HepG2 (cell line): ENCODE data around the gene HIPK4. TPM values are rescaled to one million over a fixed set of nuclear protein-coding genes. Genes with fewer than 3 reads are reported as not detected.

ENCODE experiments used
- ATAC-seq: fragments of 200-7000 bp; cut with Tn5 transposase; 3 replicates; pipeline ENCODE4 v1.9.1; 2020; ENCODE audit warnings: mild to moderate bottlenecking, moderate library complexity
- BruUV-seq: library from RNA; stranded (reverse); fragments of 400-500 nt; replicated peaks from 2 replicates; lab custom pipeline; 2021; lab: Mats Ljungman, UMichigan
- CTCF ChIA-PET: fragments of 300-600 bp; formaldehyde crosslinking; extraction: SDS; loops from one replicate; lab custom pipeline; 2021; ENCODE audit warnings: low total read pairs, inconsistent platforms, low intra/inter-chr PET ratio; lab: Yijun Ruan, JAX
- POLR2A ChIA-PET: fragments of 350-600 bp; sonication (Branson Sonifier 250); formaldehyde crosslinking; loops from one replicate; lab custom pipeline; 2020; ENCODE audit warnings: antibody characterized with exemption, inconsistent platforms; lab: Yijun Ruan, JAX
- DNase-seq: peaks from one replicate; pipeline ENCODE4 v3.0.0-alpha.2; 2015; ENCODE audit warnings: low spot score
- FAIRE-seq: peaks from 3 replicates; lab custom pipeline; 2011; peaks lifted over from hg19 to GRCh38; lab: Jason Lieb, UNC
- H2AFZ ChIP-seq: one replicate; pipeline ENCODE4 v1.6.1; 2011; ENCODE audit warnings: low read length, inconsistent platforms
- H3K27ac ChIP-seq: fragments of 300-600 bp; 3 replicates; pipeline ENCODE4 v1.8.0; 2011; ENCODE audit warnings: mixed run types, mild to moderate bottlenecking, mixed read lengths, low read length, inconsistent platforms; ENCODE audit not compliant: insufficient read depth; ENCODE audit errors: extremely low read length
- H3K27me3 ChIP-seq, 2 experiments: fragments of 200-600 bp in 1 of 2; 2 replicates in 1 of 2; 3 replicates in 1 of 2; pipeline versions ENCODE4 v1.6.0 to v1.8.0; 2011; ENCODE audit warnings: low read length in 2 of 2, mild to moderate bottlenecking in 2 of 2, moderate library complexity in 2 of 2, inconsistent platforms in 1 of 2; ENCODE audit not compliant: insufficient read depth in 2 of 2, control insufficient read depth in 1 of 2
- H3K36me3 ChIP-seq, 2 experiments: fragments of 200-600 bp in 1 of 2; replicated peaks in 1 of 2; 2 replicates in 1 of 2; 3 replicates in 1 of 2; pipeline versions ENCODE4 v1.5.1 to v1.8.0; 2011; ENCODE audit warnings: low read length in 2 of 2, inconsistent platforms in 1 of 2; ENCODE audit not compliant: insufficient read depth in 2 of 2, control insufficient read depth in 1 of 2
- H3K4me1 ChIP-seq: 2 replicates; pipeline ENCODE4 v1.5.1; 2012; ENCODE audit warnings: low read length, inconsistent platforms; ENCODE audit not compliant: insufficient read depth
- H3K4me2 ChIP-seq: 2 replicates; pipeline ENCODE4 v1.6.0; 2011; ENCODE audit warnings: low read depth, low read length, inconsistent platforms
- H3K4me3 ChIP-seq, 3 experiments: fragments of 200-600 bp in 1 of 3; sonication (generic), shearing (Covaris generic) in 1 of 3; replicated peaks in 1 of 3; 2 replicates each; pipeline ENCODE4 v1.5.1; 2011 to 2016; ENCODE audit warnings: low read length in 3 of 3, inconsistent platforms in 2 of 3, low read depth in 2 of 3, mild to moderate bottlenecking in 2 of 3, control low read depth in 1 of 3, mixed read lengths in 1 of 3; ENCODE audit not compliant: insufficient read depth in 1 of 3
- H3K79me2 ChIP-seq: one replicate; pipeline ENCODE4 v1.6.1; 2011; ENCODE audit warnings: low read length, inconsistent platforms; ENCODE audit not compliant: insufficient read depth
- H3K9ac ChIP-seq: 2 replicates; pipeline ENCODE4 v1.6.0; 2011; ENCODE audit warnings: mild to moderate bottlenecking, low read depth, low read length, inconsistent platforms; ENCODE audit not compliant: insufficient read depth
- H3K9me3 ChIP-seq: 2 replicates; pipeline ENCODE4 v1.5.1; 2012; ENCODE audit warnings: mild to moderate bottlenecking, low read length
- H4K20me1 ChIP-seq: 2 replicates; pipeline ENCODE4 v1.6.0; 2011; ENCODE audit warnings: inconsistent platforms, mild to moderate bottlenecking, low read length, moderate library complexity; ENCODE audit not compliant: insufficient read depth
- ARNTL ChIP-seq: sonication (generic); formaldehyde crosslinking; IDR thresholded peaks from 2 replicates; pipeline ENCODE4 v1.4.0; 2020; ENCODE audit warnings: mild to moderate bottlenecking, missing genetic modification reagents
- ATF7 ChIP-seq, 2 experiments: fragments of 450-650 bp in 1 of 2; sonication (generic) in 1 of 2; formaldehyde crosslinking in 1 of 2; IDR thresholded peaks; 2 replicates each; pipeline versions ENCODE4 v1.4.0 to v1.6.1; 2016 to 2020; ENCODE audit warnings: antibody characterized with exemption in 1 of 2, mild to moderate bottlenecking in 1 of 2, missing genetic modification reagents in 1 of 2
- ETV5 ChIP-seq: IDR thresholded peaks from 2 replicates; pipeline ENCODE4 v1.6.1; 2018; ENCODE audit warnings: missing biosample characterization, missing genetic modification reagents, inconsistent platforms, borderline replicate concordance
- FOXK2 ChIP-seq: fragments of 450-650 bp; IDR thresholded peaks from 2 replicates; pipeline ENCODE4 v1.6.1; 2016
- HNF4G ChIP-seq, 2 experiments: sonication (generic) in 1 of 2; formaldehyde crosslinking in 1 of 2; IDR thresholded peaks; 2 replicates each; pipeline versions ENCODE4 v1.4.0 to v1.6.1; 2011 to 2020; ENCODE audit warnings: borderline replicate concordance in 2 of 2, low read depth in 2 of 2, mild to moderate bottlenecking in 2 of 2, low read length in 1 of 2, missing genetic modification reagents in 1 of 2, moderate library complexity in 1 of 2
- KDM1A ChIP-seq: IDR thresholded peaks from 2 replicates; pipeline ENCODE4 v1.6.1; 2016; ENCODE audit warnings: missing compliant biosample characterization
- NCOA1 ChIP-seq: sonication (generic); formaldehyde crosslinking; IDR thresholded peaks from 2 replicates; pipeline ENCODE4 v1.9.0; 2021; ENCODE audit warnings: missing genetic modification reagents
- PATZ1 ChIP-seq: sonication (generic); formaldehyde crosslinking; IDR thresholded peaks from 2 replicates; pipeline ENCODE4 v1.4.0; 2020; ENCODE audit warnings: missing genetic modification reagents
- SSRP1 ChIP-seq: IDR thresholded peaks from 2 replicates; pipeline ENCODE4 v1.6.1; 2016; ENCODE audit warnings: control low read depth
- SYNCRIP ChIP-seq: fragments of 200-400 bp; formaldehyde crosslinking; IDR thresholded peaks from 2 replicates; pipeline ENCODE4 v1.6.1; 2018; ENCODE audit warnings: mild to moderate bottlenecking, low read depth, low read length; ENCODE audit not compliant: insufficient read depth
- TGIF2 ChIP-seq: IDR thresholded peaks from 2 replicates; pipeline ENCODE4 v1.6.1; 2016; ENCODE audit warnings: control low read depth, missing compliant biosample characterization
- ZNF616 ChIP-seq: sonication (generic); formaldehyde crosslinking; IDR thresholded peaks from 2 replicates; pipeline ENCODE4 v1.5.0; 2020; ENCODE audit warnings: low read depth, mild to moderate bottlenecking, missing genetic modification reagents
- WGBS: methylation state at CpG from one replicate; pipeline ENCODE4 v1.1.6; 2017; ENCODE audit warnings: low lambda C conversion rate; 5-methylcytosine and 5-hydroxymethylcytosine counted together
- in situ Hi-C: cut with HindIII; loops from 2 replicates; pipeline ENCODE4 v1.10.0; 2017; ENCODE audit warnings: low pct_unique_long_range_greater_than_20kb; ENCODE audit not compliant: extremely low pct_ligation_motif_present
- intact Hi-C: fragments of 100-400 bp; cut with micrococcal nuclease; formaldehyde crosslinking; loops from one replicate; pipeline ENCODE4 v1.10.0; 2022; ENCODE audit not compliant: unreplicated experiment
- polyA plus RNA-seq, 8 experiments: library from polyadenylated mRNA; depleted of rRNA in 3 of 8; stranded (reverse) in 7 of 8; unstranded in 1 of 8; fragments of >200 nt; fragmentation: Illumina TruSeq in 4 of 8; extraction: Trizol in 4 of 8; gene quantifications; 2 replicates each; pipeline versions ENCODE4 v1.2.1 to v1.2.3, GENCODE V29; 2011 to 2016; ENCODE audit warnings: low read depth in 4 of 8, missing spikeins in 1 of 8, mixed read lengths in 1 of 8; ENCODE audit not compliant: insufficient read depth in 1 of 8
- total RNA-seq, 5 experiments: library from RNA; depleted of rRNA; stranded (reverse); fragments of >200 nt; fragmentation: Illumina TruSeq; extraction: Trizol; gene quantifications; 2 replicates each; pipeline ENCODE4 v1.2.3, GENCODE V29; 2016; ENCODE audit warnings: low read depth in 1 of 5
- TF ChIP-seq, protein P1 (sequence below): sonication (generic); formaldehyde crosslinking; IDR thresholded peaks from 2 replicates; pipeline ENCODE4 v1.5.0; 2020; ENCODE audit warnings: mild to moderate bottlenecking, missing genetic modification reagents
- TF ChIP-seq, protein P2 (sequence below): IDR thresholded peaks from 2 replicates; pipeline ENCODE4 v1.4.0; 2020; ENCODE audit warnings: mild to moderate bottlenecking, missing genetic modification reagents

The HIPK4 gene
- total and polyA plus RNA-seq, 2 of the 13 experiments (the other 11 are each of a cell fraction or from before 2014, with no cell fraction given) = 0.03 TPM; not detected in 1

DNA sequence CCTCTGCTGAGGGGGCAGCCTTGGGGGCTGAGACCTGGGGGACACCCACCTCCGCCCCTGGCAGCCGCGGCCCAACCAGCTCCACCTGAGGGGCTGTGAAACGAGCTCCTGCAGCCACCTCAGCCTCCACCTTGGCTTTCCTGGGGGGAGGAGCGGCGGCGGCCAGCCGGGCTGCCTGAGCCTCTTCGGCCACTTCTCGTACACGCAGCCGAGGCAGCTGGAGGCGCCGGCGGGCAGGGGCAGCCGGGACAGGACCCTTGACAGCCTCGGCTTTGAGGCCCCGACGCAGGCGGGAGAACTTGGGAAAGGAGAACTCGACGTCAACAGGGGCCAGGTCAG lies 7.6 kb upstream of the HIPK4 start:
- no peak for ATAC-seq
- H3K9ac ChIP-seq = no peak overlapping the region
- BruUV-seq = no TSS peak
- H3K4me3 ChIP-seq = no peak overlapping the region
- WGBS = 66% methylated on average over 4 of the region's 22 CpGs
- H2AFZ ChIP-seq = no peak overlapping the region
- no peaks in the 10 kb centered on the region for H3K79me2 ChIP-seq
- CTCF ChIA-PET = no interaction called here
- no peaks in the 10 kb centered on the region for H4K20me1 ChIP-seq
- TF ChIP-seq PATZ1 (CRISPR knock-in tag) (no peak), ZNF616 (CRISPR knock-in tag) (no peak), FOXK2 (no peak), KDM1A (no peak), TGIF2 (CRISPR knock-in tag) (no peak), HNF4G (IDR thresholded peaks at IDR 0.05; ENCODE audit: borderline replicate concordance, low read depth, low read length) (no peak), HNF4G (CRISPR knock-in tag; IDR thresholded peaks at IDR 0.05; ENCODE audit: borderline replicate concordance, low read depth) (no peak), ARNTL (CRISPR knock-in tag) (no peak), NCOA1 (CRISPR knock-in tag) (no peak), SSRP1 (CRISPR knock-in tag) (no peak), ATF7 (IDR thresholded peaks at IDR 0.05) (no peak), ATF7 (CRISPR knock-in tag; IDR thresholded peaks at IDR 0.05) (no peak), SYNCRIP (no peak), ETV5 (no peak)
- TF ChIP-seq, protein P1, sequence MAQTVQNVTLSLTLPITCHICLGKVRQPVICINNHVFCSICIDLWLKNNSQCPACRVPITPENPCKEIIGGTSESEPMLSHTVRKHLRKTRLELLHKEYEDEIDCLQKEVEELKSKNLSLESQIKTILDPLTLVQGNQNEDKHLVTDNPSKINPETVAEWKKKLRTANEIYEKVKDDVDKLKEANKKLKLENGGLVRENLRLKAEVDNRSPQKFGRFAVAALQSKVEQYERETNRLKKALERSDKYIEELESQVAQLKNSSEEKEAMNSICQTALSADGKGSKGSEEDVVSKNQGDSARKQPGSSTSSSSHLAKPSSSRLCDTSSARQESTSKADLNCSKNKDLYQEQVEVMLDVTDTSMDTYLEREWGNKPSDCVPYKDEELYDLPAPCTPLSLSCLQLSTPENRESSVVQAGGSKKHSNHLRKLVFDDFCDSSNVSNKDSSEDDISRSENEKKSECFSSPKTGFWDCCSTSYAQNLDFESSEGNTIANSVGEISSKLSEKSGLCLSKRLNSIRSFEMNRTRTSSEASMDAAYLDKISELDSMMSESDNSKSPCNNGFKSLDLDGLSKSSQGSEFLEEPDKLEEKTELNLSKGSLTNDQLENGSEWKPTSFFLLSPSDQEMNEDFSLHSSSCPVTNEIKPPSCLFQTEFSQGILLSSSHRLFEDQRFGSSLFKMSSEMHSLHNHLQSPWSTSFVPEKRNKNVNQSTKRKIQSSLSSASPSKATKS = no peak
- TF ChIP-seq, protein P2, sequence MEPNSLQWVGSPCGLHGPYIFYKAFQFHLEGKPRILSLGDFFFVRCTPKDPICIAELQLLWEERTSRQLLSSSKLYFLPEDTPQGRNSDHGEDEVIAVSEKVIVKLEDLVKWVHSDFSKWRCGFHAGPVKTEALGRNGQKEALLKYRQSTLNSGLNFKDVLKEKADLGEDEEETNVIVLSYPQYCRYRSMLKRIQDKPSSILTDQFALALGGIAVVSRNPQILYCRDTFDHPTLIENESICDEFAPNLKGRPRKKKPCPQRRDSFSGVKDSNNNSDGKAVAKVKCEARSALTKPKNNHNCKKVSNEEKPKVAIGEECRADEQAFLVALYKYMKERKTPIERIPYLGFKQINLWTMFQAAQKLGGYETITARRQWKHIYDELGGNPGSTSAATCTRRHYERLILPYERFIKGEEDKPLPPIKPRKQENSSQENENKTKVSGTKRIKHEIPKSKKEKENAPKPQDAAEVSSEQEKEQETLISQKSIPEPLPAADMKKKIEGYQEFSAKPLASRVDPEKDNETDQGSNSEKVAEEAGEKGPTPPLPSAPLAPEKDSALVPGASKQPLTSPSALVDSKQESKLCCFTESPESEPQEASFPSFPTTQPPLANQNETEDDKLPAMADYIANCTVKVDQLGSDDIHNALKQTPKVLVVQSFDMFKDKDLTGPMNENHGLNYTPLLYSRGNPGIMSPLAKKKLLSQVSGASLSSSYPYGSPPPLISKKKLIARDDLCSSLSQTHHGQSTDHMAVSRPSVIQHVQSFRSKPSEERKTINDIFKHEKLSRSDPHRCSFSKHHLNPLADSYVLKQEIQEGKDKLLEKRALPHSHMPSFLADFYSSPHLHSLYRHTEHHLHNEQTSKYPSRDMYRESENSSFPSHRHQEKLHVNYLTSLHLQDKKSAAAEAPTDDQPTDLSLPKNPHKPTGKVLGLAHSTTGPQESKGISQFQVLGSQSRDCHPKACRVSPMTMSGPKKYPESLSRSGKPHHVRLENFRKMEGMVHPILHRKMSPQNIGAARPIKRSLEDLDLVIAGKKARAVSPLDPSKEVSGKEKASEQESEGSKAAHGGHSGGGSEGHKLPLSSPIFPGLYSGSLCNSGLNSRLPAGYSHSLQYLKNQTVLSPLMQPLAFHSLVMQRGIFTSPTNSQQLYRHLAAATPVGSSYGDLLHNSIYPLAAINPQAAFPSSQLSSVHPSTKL (CRISPR knock-in tag) = no peak
- peaks cover 6% of the 10 kb centered on the region for H3K4me1 ChIP-seq
- POLR2A ChIA-PET = no interaction called here
- peaks cover 10 to 35% of the 10 kb centered on the region in 2 experiments; a peak in 4 of 5 replicates for H3K27me3 ChIP-seq
- no peak for FAIRE-seq
- DNase-seq = no peak
- H3K36me3 ChIP-seq = no peaks in the 10 kb centered on the region
- intact Hi-C loops (no loop called here), in situ Hi-C loops (no loop called here)
- H3K27ac ChIP-seq = no peak overlapping the region
- H3K9me3 ChIP-seq = no peaks in the 10 kb centered on the region
- no peak overlapping the region for H3K4me2 ChIP-seq
